Measurements from ENCODE around the gene CDC25B. TPM values are rescaled to one million over a fixed set of nuclear protein-coding genes. Genes with fewer than 3 reads are reported as not detected.

CDC25B gene
- 6.1 TPM for total RNA-seq

- no peak for FAIRE-seq
- peak; percentile 92 for DNase-seq (ENCODE audit: low spot score in 2 of 2)
Measured at GRCh38 chr20:3795511-3796468, at the start of gene CDC25B. Gene CDC25B, plus strand, starts transcription at chr20:3796310. Its CDS starts 222 bp downstream, at chr20:3796532.

DNA sequence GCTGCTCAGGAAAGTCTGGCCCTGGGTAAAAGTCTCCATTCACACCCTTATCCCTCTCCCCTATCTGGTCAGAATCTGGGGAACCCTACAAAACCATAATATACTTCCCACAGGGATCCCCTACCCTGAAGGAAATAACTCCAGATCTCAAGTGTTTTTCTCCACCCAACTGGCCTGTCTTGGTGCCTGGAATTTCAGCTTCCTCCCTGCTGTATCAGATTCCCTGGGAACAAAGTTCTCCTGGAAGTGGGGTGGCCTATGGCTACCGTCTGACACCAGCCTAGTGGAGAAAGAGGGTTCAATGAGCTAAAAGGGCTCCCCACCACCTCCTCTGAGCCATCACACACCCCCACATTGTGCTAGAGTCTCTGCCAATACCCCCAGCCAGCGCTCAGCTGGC is 48.6 kb upstream of the CDC25B start:
- FAIRE-seq, result no peak
- no peak for DNase-seq (ENCODE audit: low spot score in 2 of 2)

GRCh38 chr20:3748073-3748472 is 48.0 kb upstream of the CDC25B start:
- DNase-seq (ENCODE audit: low spot score in 2 of 2), result no peak
- no peak for FAIRE-seq

DNA sequence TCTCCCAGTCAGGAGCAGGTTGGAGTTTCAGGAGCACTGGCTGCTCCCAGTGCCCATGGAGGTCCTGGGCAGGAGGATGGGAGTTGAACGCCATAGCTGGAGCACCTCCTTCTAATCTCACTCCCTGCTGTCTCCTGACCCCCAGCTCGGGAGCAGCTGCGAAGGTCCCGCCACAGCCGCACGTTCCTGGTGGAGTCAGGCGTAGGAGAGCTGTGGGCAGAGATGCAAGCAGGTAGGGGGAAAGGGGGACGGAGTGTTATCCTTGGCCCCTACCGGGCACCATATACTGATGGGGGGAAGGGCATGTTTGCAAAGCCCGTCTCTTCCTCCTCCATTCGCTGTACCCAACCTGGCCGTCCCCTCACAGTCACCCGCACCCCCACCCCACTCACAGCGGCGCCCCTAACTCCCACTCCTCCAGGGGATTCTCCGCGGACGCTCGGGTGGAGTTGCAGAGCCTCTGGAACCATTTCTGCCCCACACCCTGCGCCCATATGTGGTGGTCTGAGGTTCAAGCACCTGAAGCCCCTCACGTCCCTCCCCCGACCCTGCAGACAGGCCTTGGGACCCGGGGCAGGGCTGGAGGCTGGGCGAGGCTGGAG is 46.9 kb upstream of the CDC25B start:
- FAIRE-seq (no peak), DNase-seq (ENCODE audit: low spot score in 2 of 2) (no peak)

DNA sequence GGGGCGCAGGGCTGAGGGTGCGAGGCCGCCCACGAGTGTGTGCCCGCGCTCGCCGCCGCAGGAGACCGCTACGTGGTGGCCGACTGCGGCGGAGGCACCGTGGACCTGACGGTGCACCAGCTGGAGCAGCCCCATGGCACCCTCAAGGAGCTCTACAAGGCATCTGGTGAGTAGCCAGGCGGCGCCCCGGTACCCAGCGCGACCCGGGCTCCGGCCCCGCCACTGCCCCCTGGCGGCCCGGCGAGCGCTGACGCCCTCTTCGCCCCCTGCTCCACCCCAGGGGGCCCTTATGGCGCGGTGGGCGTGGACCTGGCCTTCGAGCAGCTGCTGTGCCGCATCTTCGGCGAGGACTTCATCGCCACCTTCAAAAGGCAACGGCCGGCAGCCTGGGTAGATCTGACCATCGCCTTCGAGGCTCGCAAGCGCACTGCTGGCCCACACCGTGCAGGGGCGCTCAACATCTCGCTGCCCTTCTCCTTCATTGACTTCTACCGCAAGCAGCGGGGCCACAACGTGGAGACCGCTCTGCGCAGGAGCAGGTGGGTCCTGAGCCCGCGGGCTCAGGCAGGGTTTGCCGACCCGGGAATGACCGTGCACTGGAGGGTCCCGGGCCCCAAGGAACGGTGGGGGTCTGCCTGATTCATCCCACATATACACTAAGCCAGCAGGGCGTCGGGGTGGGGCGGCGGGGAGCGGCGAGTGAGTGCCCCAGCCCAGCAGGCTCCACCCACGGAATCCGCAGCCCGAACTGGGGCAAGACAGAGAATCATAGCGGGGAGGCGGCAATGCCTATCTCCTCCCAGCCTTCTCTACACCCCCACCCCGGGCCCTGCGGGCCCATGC is 46.2 kb upstream of the CDC25B start:
- DNase-seq (ENCODE audit: low spot score in 2 of 2) (peak; percentile 75 to 79), FAIRE-seq (no peak)

DNA sequence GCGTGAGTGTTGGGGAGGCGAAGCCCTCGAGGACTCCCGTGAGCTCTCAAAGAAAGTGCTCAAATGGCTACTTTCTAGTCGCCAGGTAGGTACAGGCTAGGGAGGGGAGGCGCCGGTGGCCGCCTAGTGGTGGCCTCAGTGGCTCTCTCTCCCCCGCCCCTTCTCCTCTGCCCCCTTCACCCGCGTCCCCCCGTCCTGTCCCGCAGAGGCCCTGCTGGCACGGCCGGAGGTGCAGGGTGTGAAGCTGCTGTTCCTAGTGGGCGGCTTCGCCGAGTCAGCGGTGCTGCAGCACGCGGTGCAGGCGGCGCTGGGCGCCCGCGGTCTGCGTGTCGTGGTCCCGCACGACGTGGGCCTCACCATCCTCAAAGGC is 44.8 kb upstream of the CDC25B start:
- no peak for DNase-seq (ENCODE audit: low spot score in 2 of 2)

GRCh38 chr20:3751675-3752385 is 44.3 kb upstream of the CDC25B start:
- DNase-seq (ENCODE audit: low spot score in 2 of 2), result peak in 1 of 2 donors; percentile 53
- FAIRE-seq, result no peak

More for the DNA sequence above, 44.8 kb upstream of the CDC25B start:
- FAIRE-seq, result no peak

GRCh38 chr20:3752386-3752759 is 43.7 kb upstream of the CDC25B start:
- DNase-seq (ENCODE audit: low spot score in 2 of 2), result no peak
- FAIRE-seq, result no peak

DNA sequence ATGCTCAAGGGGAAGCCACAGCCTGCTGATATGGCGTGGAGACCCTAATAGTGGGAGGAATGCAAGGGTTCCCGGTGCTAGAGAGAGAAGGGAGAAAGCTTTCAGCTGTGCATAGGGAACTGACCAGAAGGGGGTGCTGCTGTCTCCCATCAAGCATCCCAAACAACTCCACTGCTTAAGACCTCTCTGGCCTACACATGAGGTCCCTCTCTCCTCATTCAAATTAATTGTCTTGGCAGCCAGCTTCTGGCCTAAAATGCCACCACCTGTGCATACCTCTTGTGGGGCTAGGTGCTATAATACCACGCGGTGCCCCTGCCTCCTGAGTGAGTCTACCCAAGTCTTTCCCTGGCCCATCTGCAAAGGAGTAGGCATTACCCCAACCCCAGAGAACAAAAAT is 43.0 kb upstream of the CDC25B start:
- DNase-seq (ENCODE audit: low spot score in 2 of 2) (peak; percentile 80 to 82), FAIRE-seq (no peak)

DNA sequence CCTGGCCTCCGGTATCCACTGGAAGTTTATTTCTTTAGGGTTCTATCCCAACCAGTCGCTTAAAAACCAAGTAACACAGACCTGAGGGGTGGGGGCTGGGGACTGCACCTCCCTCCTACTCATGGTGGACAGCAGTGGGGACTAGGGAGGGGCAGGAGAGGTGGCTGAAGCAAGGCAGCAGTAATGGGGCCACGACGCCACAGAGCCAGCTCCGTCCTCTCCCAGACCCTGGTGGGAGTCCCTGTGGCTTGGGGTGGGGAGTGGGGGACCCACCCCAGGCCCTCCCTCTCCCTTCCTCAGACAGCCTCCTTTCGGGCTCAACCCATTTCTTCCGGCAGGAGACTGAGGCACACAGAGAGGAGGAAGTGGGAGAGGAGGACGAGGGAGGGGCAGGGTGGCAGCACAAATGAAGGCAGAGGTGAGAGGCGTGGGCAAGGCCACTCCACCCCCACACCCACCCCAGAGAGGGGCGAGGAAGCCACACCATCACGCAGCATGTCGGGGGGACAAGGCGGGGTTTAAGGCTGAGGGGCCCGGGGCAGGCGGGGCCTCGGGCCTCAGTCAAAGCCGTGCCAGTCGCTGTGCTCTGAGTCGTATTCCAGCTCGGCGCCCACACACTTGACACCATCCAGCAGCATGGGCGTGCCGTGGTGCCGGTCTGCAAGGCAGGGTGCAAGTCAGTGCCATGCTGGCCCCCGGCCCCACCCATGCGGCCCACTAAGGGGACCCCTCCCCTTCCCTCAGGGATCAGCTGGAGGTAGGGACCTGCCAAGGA is 42.4 kb upstream of the CDC25B start:
- DNase-seq (ENCODE audit: low spot score in 2 of 2), result no peak
- no peak for FAIRE-seq

GRCh38 chr20:3754276-3754630 is 41.9 kb upstream of the CDC25B start:
- DNase-seq (ENCODE audit: low spot score in 2 of 2) (no peak), FAIRE-seq (no peak)

DNA sequence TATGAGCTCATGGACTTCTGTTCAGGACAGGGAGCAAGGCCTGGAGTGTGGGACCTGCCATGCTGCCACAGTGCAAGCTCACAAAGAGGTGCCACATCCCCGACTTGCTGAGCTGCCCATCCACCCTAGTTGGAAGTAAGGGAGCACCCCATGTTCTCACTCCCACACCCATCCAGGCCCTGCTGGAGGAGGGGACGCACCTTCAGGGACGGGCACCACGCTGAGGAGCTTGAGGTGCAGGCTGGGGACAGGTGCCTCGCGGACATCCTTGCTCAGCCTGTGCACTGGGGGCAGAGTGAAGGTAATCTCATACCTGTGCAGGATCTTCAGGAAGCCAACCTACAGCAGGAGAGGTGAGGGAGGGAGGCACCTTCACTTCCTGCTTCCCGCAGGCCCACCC is 40.8 kb upstream of the CDC25B start:
- DNase-seq (ENCODE audit: low spot score in 2 of 2), result no peak
- FAIRE-seq, result no peak

GRCh38 chr20:3755814-3756480 is 40.2 kb upstream of the CDC25B start:
- FAIRE-seq (no peak), DNase-seq (ENCODE audit: low spot score in 2 of 2) (no peak)

DNA sequence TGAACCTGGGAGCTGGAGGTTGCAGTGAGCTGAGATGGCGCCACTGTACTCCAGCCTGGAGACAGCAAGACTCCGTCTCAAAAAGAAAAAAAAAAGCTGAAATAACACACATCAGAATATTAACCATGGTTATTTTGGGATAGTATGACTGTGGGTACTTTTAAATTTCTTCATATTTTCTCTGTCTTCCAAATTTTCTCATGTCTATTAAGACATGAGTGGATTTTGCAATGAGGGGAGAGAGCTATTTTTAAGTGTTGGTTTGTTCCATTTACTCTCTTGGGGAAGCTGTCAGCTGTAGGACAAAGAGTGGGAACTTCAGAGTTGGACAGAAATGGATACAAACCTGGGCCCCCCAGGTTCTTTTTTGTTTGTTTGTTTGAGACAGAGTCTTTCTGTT is 38.8 kb upstream of the CDC25B start:
- DNase-seq (ENCODE audit: low spot score in 2 of 2), result no peak
- FAIRE-seq, result no peak

GRCh38 chr20:3758566-3758965 is 37.5 kb upstream of the CDC25B start:
- FAIRE-seq (no peak), DNase-seq (ENCODE audit: low spot score in 2 of 2) (no peak)

GRCh38 chr20:3759316-3759823 is 36.7 kb upstream of the CDC25B start:
- DNase-seq (ENCODE audit: low spot score in 2 of 2), result no peak
- no peak for FAIRE-seq

GRCh38 chr20:3759884-3760283 is 36.2 kb upstream of the CDC25B start:
- FAIRE-seq (no peak), DNase-seq (ENCODE audit: low spot score in 2 of 2) (no peak)

DNA sequence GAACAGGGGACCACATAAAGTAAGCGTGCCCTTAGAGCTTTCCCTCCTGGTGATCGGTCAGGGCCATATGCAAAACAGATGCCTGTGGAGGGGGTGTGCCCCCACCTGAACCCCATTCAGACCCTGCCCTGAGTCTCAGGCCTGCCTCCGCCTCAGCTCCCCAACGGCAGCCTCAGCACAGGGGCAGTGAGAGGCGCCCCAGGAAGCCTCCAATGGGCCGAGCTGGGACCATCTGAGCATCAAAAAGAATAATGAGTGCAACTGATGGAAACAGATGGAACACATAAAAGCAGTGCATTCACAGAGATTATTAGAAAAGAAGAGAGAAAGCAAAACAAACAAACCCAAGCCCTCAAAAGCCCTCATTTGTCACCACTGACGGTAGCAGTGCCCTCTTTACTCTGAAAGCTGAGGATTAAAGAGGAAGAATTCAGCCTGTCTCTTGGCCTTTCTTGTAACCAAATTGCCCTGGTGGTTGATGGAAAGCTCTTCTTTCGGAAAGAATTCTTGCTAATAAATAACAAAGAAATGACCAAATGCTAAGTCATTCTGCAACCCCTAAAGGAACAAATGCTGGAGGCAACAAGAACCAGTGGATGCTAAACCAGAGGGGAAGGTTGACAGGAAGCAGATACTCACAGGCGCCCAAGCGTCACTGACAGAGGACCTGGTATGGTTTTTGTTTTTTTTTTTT is 35.3 kb upstream of the CDC25B start:
- FAIRE-seq, result no peak
- no peak for DNase-seq (ENCODE audit: low spot score in 2 of 2)

All from frontal cortex (tissue), 4 donors.